Measurements from ENCODE around the gene ACOXL.

GRCh38 chr2:111037128-111037527 is 304.8 kb downstream of the ACOXL start:
- no peak for TF ChIP-seq CTCF (IDR thresholded peaks at IDR 0.05)
- TF ChIP-seq POLR2A (IDR thresholded peaks at IDR 0.05), result no peak

Measured in body of pancreas (tissue), 4 donors.